ENCODE measurements around the gene CDS2.

Gene CDS2

DNA sequence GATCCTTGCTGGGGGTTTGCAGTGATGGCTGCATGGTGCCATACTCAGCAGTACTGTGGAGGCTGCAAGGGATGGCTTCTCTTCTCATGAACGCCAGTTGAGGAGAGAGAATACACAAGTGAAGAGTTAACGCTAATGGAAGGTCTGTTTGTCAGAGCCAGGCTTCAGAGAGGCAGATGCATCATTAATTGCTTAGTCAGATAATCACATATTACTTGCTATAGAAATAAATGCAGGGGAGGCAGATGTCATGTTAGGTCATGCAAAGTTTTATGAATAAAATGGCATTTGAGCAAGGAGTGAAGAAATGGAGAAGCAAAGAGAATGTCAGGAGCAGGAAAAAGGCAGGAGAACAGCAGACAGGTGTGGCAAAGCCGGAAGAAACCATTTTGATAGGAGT lies 51.2 kb downstream of the CDS2 start:
- Histone ChIP-seq H3K9me3 (ENCODE audit: control insufficient read depth, low read length) (no peaks in the 10 kb centered on the region), H3K4me3 (ENCODE audit: low read length) (no peak overlapping the region), H3K27me3 (ENCODE audit: control insufficient read depth, insufficient read depth, low read length) (no peaks in the 10 kb centered on the region), H3K36me3 (ENCODE audit: control insufficient read depth, insufficient read depth, low read length) (peaks cover 4% of the 10 kb centered on the region), H3K4me1 (ENCODE audit: control insufficient read depth, insufficient read depth, low read length) (no peaks in the 10 kb centered on the region), H3K9ac (ENCODE audit: low read length) (no peak overlapping the region)

DNA sequence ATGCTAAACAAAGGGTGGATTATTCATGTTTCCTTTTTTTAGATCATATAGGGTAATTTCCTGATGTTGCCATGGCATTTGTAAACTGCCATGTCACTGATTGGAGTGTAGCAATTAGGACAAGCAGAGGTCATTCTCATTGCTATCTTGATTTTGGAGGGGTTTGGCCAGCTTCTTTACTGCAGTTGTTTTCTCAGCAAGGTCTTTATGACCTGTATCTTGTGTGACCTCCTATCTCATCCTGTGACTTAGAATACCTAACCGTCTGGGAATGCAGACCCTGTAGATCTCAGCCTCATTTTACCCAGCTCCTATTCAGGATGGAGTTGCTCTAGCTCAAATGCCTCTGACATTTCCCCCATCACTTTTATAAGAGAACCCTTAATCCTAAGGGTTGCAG lies 53.6 kb downstream of the CDS2 start:
- Histone ChIP-seq H3K36me3 (ENCODE audit: control insufficient read depth, insufficient read depth, low read length) (no peaks in the 10 kb centered on the region), H3K4me3 (ENCODE audit: low read length) (no peak overlapping the region), H3K4me1 (ENCODE audit: control insufficient read depth, insufficient read depth, low read length) (no peaks in the 10 kb centered on the region), H3K9me3 (ENCODE audit: control insufficient read depth, low read length) (no peaks in the 10 kb centered on the region), H3K27me3 (ENCODE audit: control insufficient read depth, insufficient read depth, low read length) (no peaks in the 10 kb centered on the region), H3K9ac (ENCODE audit: low read length) (no peak overlapping the region)

DNA sequence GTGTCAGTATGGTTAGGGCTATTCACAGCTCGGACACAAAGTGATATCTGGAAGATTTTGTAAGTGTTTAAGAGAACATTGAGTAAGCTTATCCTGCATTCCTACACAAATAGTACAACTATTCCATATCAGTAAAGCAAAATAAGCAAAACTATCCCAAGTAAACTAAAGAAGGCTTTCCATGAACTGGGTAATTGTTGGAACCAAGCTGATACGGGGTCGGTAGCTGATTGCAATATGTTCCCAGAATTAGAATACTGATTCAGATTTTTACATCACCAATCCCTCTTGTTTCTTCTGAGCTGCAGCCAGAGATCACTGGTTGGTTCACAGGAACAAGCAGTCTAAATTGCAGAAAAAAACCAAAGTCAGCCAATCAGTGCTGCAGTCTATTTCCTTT lies 54.1 kb downstream of the CDS2 start:
- no peaks in the 10 kb centered on the region for H3K4me1 ChIP-seq (ENCODE audit: control insufficient read depth, insufficient read depth, low read length)
- H3K9me3 ChIP-seq (ENCODE audit: control insufficient read depth, low read length): no peaks in the 10 kb centered on the region
- H3K36me3 ChIP-seq (ENCODE audit: control insufficient read depth, insufficient read depth, low read length): no peaks in the 10 kb centered on the region
- no peak overlapping the region for H3K9ac ChIP-seq (ENCODE audit: low read length)
- H3K27me3 ChIP-seq (ENCODE audit: control insufficient read depth, insufficient read depth, low read length): no peaks in the 10 kb centered on the region
- H3K4me3 ChIP-seq (ENCODE audit: low read length): no peak overlapping the region

DNA sequence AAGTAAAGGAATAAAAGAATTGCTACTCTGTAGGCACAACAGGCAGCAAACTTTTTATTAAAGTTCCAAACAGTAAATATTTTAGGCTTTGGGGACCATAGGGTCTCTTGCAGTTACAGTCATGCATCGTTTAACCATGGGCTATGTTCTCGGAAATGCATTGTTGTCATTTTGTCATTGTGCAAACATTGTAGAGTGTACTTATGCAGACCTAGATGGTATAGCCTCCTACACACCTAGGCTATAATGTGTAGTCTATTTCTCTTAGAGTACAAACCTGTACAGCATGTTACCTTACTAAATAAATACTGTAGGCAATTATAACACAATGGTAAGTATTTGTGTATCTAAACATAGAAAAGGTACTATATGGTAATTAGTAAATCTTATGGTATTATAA lies 54.7 kb downstream of the CDS2 start:
- H3K36me3 ChIP-seq (ENCODE audit: control insufficient read depth, insufficient read depth, low read length): no peaks in the 10 kb centered on the region

DNA sequence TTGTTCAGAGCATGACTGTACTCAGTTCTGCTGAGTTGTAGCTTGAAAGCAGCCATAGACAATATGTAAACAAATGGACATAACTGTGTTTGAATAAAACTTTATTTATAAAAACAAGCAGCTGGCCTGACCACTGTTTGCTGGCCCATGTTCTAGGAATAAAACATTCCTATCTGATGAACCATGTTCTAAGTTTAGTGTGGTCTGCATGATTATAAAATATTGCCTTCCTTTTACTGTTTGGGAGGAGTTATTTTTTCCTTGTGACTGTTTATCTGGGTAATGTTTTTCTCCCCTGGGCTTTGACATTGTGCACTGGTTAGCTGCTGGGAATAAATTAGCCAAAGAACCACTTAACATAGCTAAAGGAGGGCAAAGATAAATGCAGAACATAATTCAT lies 55.1 kb downstream of the CDS2 start:
- Histone ChIP-seq H3K27me3 (ENCODE audit: control insufficient read depth, insufficient read depth, low read length) (no peaks in the 10 kb centered on the region), H3K4me1 (ENCODE audit: control insufficient read depth, insufficient read depth, low read length) (no peaks in the 10 kb centered on the region), H3K4me3 (ENCODE audit: low read length) (no peak overlapping the region), H3K9ac (ENCODE audit: low read length) (no peak overlapping the region), H3K36me3 (ENCODE audit: control insufficient read depth, insufficient read depth, low read length) (peaks cover 4% of the 10 kb centered on the region), H3K9me3 (ENCODE audit: control insufficient read depth, low read length) (no peaks in the 10 kb centered on the region)

More for the DNA sequence above, 54.7 kb downstream of the CDS2 start:
- Histone ChIP-seq H3K4me1 (ENCODE audit: control insufficient read depth, insufficient read depth, low read length) (no peaks in the 10 kb centered on the region), H3K27me3 (ENCODE audit: control insufficient read depth, insufficient read depth, low read length) (no peaks in the 10 kb centered on the region), H3K9me3 (ENCODE audit: control insufficient read depth, low read length) (no peaks in the 10 kb centered on the region), H3K4me3 (ENCODE audit: low read length) (no peak overlapping the region), H3K9ac (ENCODE audit: low read length) (no peak overlapping the region)

DNA sequence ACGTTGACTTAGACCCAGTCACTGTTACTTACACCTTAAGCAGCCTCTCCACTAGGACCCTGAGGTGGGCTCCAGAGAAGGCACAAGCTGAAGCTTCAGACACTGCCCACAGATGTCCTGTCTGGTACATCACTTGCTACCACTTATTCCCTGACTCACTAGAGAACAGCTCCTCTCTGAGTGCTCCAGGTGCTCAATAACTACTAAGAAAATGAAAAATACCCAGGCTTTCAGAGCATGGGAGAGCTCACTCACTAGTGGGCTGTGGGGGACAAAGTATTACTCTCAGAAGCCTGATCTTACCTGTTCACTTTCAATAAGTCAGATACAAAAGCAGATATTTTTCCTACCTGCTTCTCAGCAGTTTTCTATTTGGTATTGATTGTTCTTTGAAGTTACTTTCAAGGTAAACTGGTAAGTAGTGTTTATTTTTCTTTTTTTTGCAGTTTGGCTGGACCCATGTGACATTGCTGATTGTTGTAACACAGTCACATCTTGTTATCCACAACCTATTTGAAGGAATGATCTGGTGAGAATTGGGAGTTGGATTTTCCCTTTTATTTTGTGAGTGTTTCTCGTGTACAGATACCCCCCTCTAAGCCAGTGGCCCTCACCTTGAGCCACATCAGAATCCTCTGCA lies 55.9 kb downstream of the CDS2 start:
- Histone ChIP-seq H3K36me3 (ENCODE audit: control insufficient read depth, insufficient read depth, low read length) (peaks cover 4% of the 10 kb centered on the region), H3K4me3 (ENCODE audit: low read length) (no peak overlapping the region)

DNA sequence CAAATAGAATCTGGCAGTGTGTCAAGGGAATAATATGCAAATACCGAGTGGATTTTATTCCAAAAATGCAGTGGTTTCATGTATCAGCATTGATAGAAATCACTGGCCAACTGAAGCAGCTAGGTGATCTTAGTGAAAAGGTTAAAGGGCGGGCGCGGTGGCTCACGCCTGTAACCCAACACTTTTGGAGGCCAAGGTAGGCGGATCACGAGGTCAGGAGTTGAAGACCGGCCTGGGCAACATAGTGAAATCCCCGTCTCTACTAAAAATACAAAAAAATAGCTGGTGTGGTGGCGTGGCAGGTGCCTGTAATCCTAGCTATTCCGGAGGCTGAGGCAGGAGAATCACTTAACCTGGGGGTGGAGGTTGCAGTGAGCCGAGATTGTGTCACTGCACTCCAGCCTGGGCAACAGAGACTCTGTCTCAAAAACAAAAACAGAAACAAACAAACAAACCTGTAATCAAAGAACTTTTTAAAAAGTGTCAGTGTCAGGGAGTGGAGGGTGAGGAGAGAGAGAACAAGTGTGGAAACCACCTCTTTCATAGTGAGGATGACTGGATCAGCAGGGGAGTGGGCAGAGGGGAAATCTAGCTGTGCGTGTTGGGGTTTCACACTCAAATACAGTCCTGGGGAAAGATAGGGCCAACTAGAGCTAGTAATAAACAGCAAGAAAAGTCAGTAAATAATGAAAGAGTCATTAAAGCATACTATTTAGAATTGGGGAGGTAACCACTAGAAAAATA lies 57.1 kb downstream of the CDS2 start:
- peaks cover 4% of the 10 kb centered on the region for H3K36me3 ChIP-seq (ENCODE audit: control insufficient read depth, insufficient read depth, low read length)
- no peaks in the 10 kb centered on the region for H3K4me1 ChIP-seq (ENCODE audit: control insufficient read depth, insufficient read depth, low read length)
- H3K9ac ChIP-seq (ENCODE audit: low read length): no peak overlapping the region

More for the DNA sequence above, 55.9 kb downstream of the CDS2 start:
- H3K9me3 ChIP-seq (ENCODE audit: control insufficient read depth, low read length): no peaks in the 10 kb centered on the region
- no peaks in the 10 kb centered on the region for H3K4me1 ChIP-seq (ENCODE audit: control insufficient read depth, insufficient read depth, low read length)
- no peaks in the 10 kb centered on the region for H3K27me3 ChIP-seq (ENCODE audit: control insufficient read depth, insufficient read depth, low read length)
- H3K9ac ChIP-seq (ENCODE audit: low read length): no peak overlapping the region

DNA sequence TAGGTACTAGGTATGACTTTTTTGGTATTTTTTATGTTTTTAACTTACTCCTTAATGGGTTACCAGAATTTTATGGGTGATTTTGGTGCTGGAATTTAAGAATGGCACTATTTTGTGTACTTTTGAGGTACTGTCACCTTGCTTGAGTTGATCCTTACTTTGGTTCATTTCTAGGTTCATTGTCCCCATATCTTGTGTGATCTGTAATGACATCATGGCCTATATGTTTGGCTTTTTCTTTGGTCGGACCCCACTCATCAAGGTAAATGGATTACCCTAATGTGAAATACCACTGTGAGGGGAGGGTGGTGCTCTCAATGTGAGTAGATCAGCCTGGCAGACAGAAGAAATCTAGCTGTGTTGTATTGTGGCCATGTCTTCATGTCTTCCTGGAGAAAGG lies 57.9 kb downstream of the CDS2 start:
- H3K9me3 ChIP-seq (ENCODE audit: control insufficient read depth, low read length): no peaks in the 10 kb centered on the region
- peaks cover 4% of the 10 kb centered on the region for H3K36me3 ChIP-seq (ENCODE audit: control insufficient read depth, insufficient read depth, low read length)
- H3K4me3 ChIP-seq (ENCODE audit: low read length): no peak overlapping the region
- H3K4me1 ChIP-seq (ENCODE audit: control insufficient read depth, insufficient read depth, low read length): no peaks in the 10 kb centered on the region
- H3K9ac ChIP-seq (ENCODE audit: low read length): no peak overlapping the region
- no peaks in the 10 kb centered on the region for H3K27me3 ChIP-seq (ENCODE audit: control insufficient read depth, insufficient read depth, low read length)

More for the DNA sequence above, 57.1 kb downstream of the CDS2 start:
- Histone ChIP-seq H3K4me3 (ENCODE audit: low read length) (no peak overlapping the region), H3K27me3 (ENCODE audit: control insufficient read depth, insufficient read depth, low read length) (no peaks in the 10 kb centered on the region), H3K9me3 (ENCODE audit: control insufficient read depth, low read length) (no peaks in the 10 kb centered on the region)

DNA sequence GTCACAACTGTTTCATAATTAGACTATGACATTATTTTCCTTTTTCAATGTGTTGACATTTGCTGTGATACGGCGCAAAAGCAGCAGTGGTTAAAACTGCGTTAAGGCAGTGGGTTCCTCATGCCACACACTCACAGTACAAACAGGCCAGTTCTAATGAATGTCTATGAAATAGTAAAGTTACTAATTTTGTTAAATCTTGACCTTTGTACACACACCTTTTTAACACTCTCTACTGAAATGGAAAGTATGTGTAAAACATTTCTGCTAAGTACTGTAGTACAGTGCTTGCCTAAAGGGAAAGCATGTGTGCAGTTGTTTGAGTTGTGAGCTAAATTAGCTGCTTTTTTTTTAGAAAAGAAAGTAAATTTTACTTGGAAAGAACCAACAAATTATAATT lies 60.3 kb downstream of the CDS2 start:
- H3K9ac ChIP-seq (ENCODE audit: low read length): no peak overlapping the region
- H3K4me3 ChIP-seq (ENCODE audit: low read length): no peak overlapping the region
- H3K36me3 ChIP-seq (ENCODE audit: control insufficient read depth, insufficient read depth, low read length): peaks cover 7% of the 10 kb centered on the region
- H3K9me3 ChIP-seq (ENCODE audit: control insufficient read depth, low read length): no peaks in the 10 kb centered on the region
- no peaks in the 10 kb centered on the region for H3K4me1 ChIP-seq (ENCODE audit: control insufficient read depth, insufficient read depth, low read length)
- H3K27me3 ChIP-seq (ENCODE audit: control insufficient read depth, insufficient read depth, low read length): no peaks in the 10 kb centered on the region

DNA sequence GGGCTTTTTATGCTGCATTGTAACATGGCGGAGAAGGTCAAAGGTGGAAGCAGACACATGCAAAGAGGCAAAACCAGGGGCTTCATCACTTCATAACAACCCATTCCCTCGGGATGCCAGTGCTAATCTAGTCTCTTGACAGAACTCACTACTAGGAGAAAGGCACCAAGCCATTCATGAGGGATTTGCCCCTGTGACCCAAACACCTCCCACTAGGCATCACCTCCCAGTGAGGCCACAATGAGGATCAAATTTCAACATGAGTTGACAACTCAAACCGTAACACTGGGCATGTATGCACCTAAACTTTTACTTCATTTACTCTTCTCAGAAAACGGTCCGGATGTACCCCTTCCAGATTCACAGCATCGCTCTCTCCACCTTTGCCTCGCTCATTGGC lies 61.9 kb downstream of the CDS2 start:
- no peaks in the 10 kb centered on the region for H3K9me3 ChIP-seq (ENCODE audit: control insufficient read depth, low read length)
- H3K36me3 ChIP-seq (ENCODE audit: control insufficient read depth, insufficient read depth, low read length): peaks cover 7% of the 10 kb centered on the region

DNA sequence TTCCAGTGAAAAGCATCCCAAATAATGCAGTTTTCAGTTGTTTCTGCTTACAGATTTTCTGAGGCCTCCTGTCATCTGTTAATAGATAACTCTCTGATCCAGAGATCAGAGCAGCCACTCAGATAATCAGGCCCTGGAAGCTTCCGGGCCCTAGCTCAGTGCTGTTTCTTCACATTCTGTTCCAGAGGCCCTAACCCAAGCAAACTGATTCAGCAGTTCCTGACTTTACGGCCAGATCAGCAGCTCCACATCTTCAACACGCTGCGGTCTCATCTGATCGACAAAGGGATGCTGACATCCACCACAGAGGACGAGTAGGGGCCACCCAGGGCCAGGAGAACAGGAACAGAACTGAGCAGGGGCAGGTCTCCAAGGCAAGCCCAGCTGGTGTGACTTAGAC lies 63.1 kb downstream of the CDS2 start:
- Histone ChIP-seq H3K4me1 (ENCODE audit: control insufficient read depth, insufficient read depth, low read length) (no peaks in the 10 kb centered on the region), H3K4me3 (ENCODE audit: low read length) (no peak overlapping the region), H3K9me3 (ENCODE audit: control insufficient read depth, low read length) (no peaks in the 10 kb centered on the region), H3K36me3 (ENCODE audit: control insufficient read depth, insufficient read depth, low read length) (peaks cover 7% of the 10 kb centered on the region), H3K9ac (ENCODE audit: low read length) (no peak overlapping the region), H3K27me3 (ENCODE audit: control insufficient read depth, insufficient read depth, low read length) (no peaks in the 10 kb centered on the region)

More for the DNA sequence above, 61.9 kb downstream of the CDS2 start:
- no peaks in the 10 kb centered on the region for H3K4me1 ChIP-seq (ENCODE audit: control insufficient read depth, insufficient read depth, low read length)
- no peak overlapping the region for H3K9ac ChIP-seq (ENCODE audit: low read length)
- H3K27me3 ChIP-seq (ENCODE audit: control insufficient read depth, insufficient read depth, low read length): no peaks in the 10 kb centered on the region
- no peak overlapping the region for H3K4me3 ChIP-seq (ENCODE audit: low read length)

DNA sequence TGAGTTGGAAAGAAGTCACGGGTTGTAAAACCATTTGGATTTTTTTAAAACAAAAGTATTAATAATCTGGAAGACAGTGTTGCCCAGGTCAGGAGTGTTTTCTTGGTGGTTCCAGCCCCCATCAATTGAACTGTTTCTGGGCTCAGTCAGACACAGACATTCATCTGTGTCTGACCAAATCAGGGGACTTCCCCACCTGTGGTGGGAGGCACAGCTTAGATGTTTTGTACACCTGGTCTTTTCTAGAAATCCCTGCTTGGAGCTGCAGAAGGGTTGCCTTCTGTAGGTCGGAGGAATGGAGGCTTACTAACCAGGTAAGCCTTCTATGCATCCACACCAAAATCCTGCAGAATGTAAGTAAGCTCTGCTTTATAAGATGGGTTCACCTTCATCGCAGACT lies 63.6 kb downstream of the CDS2 start:
- Histone ChIP-seq H3K36me3 (ENCODE audit: control insufficient read depth, insufficient read depth, low read length) (peaks cover 7% of the 10 kb centered on the region), H3K4me3 (ENCODE audit: low read length) (no peak overlapping the region), H3K27me3 (ENCODE audit: control insufficient read depth, insufficient read depth, low read length) (no peaks in the 10 kb centered on the region), H3K9ac (ENCODE audit: low read length) (no peak overlapping the region), H3K4me1 (ENCODE audit: control insufficient read depth, insufficient read depth, low read length) (no peaks in the 10 kb centered on the region), H3K9me3 (ENCODE audit: control insufficient read depth, low read length) (no peaks in the 10 kb centered on the region)

All from mucosa of stomach (tissue), 1 donor.